Gastrocnemius medialis (tissue), 4 donors: ENCODE data around the gene DYNC2I2.

ENCODE experiments used
- CTCF ChIP-seq, 5 experiments: fragments of 450-650 bp in 3 of 5; fragments of 200-600 bp in 2 of 5; sonication (generic) in 2 of 5; IDR thresholded peaks in 4 of 5; conservative IDR thresholded peaks in 1 of 5; 1 replicate in 4 of 5; 2 replicates in 1 of 5; pipeline ENCODE4 v1.5.1; 2016 to 2019; ENCODE audit warnings: antibody characterized with exemption in 5 of 5, mild to moderate bottlenecking in 3 of 5, moderate library complexity in 3 of 5
- POLR2A ChIP-seq, 2 donors: fragments of 450-650 bp; IDR thresholded peaks; one replicate each; pipeline ENCODE4 v1.6.1; 2017; ENCODE audit warnings: antibody characterized with exemption in 2 of 2, mild to moderate bottlenecking in 2 of 2, moderate library complexity in 2 of 2

GRCh38 chr9:128633057-128633456 is 23.6 kb downstream of the DYNC2I2 start:
- TF ChIP-seq CTCF (IDR thresholded peaks at IDR 0.05 in 4 of 5, conservative IDR thresholded peaks at IDR 0.05 in 1 of 5) (no peak), POLR2A (IDR thresholded peaks at IDR 0.05) (no peak)
